HG02970 (cell line): ENCODE results near the gene CD248.

Experiments used
- ATAC-seq: cut with Tn5 transposase; IDR thresholded peaks from one replicate; pipeline ENCODE4 v1.9.1; 2021; ENCODE audit warnings: mild to moderate bottlenecking, moderate library complexity, moderate number of reproducible peaks; ENCODE audit not compliant: unreplicated experiment, low FRiP score

CD248 gene

DNA sequence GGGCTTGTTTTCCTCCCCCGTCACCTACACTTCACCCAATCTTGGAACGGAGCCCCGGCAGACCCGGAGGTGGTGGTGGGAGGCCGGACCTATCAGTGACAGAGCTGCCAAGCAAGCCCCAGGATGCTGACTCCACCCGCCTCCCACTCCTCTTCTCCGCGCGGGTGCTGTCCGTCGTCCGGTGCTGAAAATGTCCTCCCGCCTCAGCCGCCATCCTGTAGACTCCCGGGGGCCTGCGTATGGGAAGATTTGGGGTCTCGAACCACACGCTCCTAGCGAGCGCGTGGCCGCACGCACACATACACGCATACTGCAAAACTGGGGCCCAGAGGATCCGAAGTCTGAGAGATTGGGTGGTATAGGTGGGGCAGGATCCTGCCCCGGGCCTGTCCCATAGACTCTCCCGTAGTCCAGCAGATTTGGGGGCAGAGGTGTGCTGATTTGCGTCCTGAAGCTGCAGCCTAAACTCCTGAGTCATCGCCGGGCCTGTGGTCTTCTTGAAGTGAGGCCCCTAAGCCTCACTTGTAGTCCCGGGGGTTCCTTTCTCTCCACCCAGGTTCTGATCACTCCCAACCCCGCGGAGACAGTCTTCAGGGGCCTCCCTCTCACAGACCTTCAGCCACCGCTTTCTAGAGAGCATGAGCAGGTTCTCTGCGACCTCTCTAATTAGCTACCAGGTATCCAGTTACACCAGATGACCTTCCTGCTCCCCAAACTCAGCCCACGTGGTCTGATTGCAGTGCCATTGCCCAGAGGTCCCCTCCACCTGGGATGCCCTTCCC, 27.1 kb downstream of the CD248 start:
- ATAC-seq, result peak; percentile 37

DNA sequence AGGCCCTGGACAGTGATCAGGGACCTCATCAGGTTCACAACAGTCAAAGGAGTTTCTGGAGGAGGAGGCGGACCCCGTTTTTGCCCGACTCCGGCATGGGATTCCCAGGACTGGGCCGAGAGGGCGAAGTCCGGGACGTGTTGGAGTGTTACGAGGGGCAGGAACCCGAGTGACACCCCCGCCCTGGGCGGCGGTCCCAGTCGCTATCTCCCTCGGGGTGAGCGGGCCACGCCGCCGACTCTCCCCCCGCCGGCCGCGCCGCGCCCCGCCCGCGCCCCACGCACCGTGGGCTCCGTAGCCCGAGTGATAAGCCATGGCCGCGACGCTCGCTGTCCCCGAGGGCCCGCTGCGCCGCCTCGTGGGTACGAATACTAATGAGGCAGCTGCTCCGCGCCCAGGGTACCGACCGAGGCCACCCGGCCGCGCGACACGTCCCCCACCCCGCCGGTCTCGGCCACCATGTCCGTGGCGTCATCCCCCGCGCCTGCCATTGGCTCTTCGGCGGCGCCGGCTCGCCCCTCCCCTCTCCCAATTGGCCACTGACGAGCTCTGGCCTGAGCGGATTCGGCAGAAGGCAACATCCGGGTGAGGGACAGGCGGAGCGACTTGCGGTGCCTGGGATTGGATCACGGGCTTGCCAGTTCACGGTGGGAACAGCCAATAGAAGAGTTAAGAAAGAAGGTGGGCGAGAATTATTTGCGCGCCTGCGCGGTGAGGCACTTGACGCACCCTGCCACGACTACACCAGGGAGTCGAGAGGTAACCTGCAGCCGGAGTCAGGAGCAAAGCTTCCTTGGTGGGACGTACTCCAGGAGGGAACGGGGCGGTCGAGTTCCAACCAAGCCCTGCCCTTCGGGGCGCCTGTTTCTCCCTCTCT, 27.9 kb downstream of the CD248 start, which contains the start of gene YIF1A:
YIF1A (minus strand) TSS at position 473 of the 877 bp plus-strand sequence; CDS start at position 315, 158 bp downstream.
- ATAC-seq, result peak; percentile 91

DNA sequence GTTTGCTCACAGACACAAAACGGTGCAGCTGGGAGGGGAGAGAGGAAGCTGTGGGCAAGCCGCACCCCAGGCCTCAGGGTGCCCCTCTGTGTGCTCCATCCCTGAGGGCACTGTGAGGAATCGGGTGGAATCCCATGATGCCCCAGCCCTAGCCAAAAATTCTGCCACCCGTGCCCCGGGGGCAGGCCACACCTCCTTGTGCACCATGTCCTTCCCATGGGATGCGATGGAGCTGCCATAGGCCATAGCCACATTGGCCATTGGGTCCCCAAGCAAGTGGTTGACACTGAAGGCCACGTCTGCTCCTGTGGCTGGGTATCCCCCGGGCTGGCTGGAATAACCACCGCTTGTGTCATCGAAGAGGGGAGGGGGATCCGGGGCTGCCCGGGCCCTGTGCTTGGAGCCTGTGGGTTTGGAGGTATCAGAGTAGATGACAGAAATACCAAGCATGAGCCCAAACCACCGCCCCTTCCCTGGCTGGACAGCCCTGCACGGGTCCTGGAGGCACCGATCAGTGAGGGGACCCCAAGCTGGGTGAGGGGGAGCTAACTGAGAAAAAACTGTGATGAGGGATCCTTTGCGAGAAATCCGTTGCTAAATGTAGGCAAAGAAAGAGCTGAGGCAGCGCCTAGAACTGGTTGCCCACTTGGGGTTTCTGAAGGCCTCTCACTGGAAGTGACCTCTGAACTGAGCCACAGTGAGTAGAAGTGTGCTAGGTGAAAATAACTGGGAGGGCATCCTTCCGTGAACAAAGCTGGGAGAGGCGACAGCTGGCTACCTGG, 28.8 kb downstream of the CD248 start:
- no peak for ATAC-seq

DNA sequence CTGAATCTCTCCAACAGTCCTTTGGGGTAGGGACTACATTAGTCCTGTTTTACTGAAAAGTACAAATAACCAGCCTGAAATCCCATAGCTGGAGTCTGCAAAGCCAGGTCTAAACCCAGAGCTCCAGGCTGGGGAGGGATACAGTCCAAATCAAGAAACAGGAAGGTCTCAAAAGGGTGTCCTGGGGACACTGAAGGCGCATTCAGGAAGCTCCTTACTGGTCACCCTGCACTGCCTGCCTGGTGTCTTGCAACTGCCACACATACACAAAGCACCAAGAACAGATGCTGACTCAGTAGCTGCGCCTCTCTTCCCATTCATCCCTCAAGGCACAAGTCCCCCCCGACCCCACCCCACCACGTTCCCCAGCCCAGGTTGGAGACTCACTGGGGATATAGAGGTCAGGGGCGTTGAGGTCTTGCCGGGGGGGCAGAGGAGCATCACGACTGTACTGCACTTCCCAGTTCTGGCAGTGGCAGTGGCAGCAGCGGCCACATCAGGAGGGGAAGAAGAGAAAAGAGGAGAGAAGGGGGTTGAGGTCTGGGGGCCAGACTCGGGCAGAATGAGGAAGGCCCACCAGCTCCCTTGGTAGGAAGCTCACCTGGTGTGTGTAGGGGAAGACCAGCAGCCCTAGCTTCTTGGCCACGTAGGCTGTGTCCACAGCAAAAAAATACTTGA, 29.5 kb downstream of the CD248 start:
- ATAC-seq, result no peak

DNA sequence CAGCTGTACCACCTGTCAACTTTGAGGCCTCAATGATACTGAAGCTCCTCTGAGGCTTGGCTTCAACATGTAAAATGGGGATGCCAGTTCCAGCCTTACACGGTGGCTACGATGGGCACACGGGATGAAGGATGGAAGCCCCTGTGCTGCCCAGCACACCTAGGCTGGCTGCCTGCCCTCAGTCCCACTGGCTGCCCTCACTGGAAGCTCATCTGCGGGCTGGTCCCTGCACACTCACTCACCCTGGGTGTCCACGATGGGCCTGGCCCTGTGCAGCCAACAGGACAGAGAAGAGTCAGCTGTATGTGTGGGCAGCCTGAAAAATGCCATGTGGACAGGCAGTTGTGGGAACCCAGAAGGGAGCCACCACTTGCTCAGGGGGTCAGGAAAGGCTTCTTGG, 30.1 kb downstream of the CD248 start:
- no peak for ATAC-seq

DNA sequence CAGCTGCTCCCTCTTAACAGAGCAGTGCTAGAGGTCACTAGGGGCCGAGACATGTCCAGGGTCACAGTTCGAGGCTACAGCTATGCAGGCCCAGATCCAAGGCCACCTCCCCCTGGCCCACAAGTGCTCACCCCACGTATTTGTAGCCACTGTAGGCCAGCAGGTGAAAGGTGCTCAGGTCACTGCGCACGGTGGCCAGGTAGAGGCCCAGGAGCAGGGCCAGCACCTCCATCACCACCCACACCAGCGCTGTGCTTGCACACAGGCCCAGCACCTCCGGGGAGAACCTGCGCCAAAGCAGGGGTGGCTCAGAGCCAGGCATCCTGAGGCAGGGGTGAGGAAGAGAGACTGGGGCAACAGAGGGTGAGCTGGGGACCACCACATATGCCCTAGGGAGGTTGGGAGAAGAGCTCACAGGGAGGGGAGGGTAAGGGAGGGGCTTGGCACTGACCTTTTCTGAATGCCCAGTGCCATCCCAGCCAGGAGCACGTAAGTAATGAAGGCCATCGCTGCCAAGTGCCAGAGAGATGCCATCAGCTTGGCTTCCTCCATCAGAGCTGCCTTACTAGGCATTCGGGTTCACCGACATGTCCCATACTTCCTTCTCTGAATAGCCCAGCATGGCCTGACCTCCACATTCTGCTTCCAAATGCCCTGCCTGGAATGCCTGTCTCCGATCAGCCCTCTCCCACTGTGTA, 31.4 kb downstream of the CD248 start:
- ATAC-seq, result no peak

DNA sequence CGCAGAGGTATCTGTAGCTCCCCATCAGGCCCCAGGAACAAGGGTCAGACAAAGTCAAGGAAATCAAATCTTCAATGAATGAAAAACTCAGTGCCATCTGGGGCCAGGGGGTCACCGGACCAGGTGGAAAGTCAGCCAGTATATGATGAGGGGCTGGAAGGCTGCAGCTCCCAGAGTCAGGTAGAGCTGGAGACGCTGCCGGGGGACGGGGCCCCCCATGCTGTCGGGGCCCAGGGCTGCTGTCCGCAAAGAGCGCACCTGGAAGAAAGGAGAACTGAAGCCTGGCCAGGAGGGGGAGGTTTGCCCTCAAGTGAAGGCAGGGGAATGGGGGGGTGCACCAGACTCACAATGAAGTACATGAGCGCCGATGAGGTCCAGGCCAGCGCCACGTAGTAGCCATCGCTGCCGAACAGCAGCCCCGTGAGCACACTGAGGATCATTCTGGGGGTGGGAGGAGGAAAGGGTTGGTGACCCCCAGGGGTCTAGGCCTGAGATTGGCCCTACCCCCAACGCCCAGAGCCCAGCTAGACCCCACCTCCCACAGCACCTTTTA, 32.2 kb downstream of the CD248 start:
- ATAC-seq, result no peak

DNA sequence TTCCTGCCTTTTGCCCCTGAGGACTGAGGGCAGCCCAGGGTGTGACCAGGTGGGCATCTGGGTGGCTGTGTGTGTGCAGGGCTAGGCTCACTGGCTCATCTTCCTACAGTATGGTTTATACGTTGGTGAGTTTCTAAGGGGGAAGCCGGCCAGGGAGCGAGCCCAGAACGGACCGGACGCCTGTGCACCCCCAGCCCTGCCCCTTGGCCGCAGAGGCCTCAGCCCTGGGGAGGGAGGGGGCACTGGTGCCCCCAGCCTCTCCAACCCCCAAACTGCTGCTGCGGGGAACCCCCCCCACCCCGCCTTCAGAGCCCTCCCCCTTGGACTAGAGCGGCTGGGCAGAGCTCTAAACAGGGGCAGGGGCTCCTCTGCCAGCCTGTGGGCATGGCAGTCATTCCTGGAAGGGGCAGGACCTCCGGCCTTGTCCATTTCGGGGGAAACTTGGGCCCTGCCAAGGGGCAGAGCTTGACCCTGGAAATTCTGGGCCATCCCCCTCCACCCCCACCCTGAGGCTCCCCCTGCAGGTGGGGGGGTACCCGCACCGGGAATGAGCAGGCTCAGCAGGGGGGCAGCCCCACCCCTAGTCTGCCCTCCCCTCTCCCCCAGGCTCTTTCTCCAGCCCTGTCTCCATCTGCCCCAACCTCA, 33.3 kb downstream of the CD248 start:
- ATAC-seq, result no peak

DNA sequence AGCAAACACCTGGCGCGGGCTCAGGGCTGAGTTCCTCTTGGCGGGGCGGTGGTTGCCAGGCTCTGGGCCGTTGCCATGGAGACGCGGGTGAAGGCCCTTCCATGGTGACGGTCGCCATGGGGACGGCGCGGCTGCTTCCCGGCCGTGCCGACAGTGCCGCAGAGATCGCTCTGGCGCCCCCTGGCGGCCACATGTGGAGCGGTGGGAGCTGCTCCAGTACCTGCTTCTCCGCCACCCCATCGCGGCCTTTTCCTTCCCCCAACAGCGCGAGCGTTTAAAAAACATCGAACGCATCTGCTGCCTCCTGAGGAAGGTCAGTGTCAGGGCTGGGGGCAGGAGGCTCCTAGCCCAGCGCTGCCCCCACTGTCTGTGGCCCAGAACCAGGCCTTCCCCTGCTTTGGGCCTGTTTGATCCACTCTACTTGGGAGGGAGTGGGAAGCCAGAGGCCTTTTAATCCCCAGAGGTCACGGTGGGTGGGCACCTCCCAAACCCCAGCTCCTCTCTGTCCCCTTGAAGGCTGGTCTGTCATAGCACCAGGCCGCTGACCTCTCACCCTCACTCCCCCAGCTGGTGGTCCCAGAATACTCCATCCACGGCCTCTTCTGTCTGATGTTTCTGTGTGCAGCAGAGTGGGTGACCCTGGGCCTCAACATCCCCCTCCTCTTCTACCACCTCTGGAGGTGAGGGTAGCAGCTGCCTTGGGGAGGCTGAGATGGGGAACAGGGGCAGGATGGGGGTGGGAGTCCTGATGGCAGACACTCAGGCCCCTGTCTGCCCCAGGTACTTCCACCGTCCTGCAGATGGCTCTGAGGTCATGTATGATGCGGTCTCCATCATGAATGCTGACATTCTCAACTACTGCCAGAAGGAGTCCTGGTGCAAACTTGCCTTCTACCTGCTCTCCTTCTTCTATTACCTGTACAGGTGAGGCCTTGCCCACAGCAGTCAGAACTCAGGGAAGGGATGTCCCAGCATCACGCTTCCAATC, 34.1 kb downstream of the CD248 start:
- peak; percentile 63 for ATAC-seq

DNA sequence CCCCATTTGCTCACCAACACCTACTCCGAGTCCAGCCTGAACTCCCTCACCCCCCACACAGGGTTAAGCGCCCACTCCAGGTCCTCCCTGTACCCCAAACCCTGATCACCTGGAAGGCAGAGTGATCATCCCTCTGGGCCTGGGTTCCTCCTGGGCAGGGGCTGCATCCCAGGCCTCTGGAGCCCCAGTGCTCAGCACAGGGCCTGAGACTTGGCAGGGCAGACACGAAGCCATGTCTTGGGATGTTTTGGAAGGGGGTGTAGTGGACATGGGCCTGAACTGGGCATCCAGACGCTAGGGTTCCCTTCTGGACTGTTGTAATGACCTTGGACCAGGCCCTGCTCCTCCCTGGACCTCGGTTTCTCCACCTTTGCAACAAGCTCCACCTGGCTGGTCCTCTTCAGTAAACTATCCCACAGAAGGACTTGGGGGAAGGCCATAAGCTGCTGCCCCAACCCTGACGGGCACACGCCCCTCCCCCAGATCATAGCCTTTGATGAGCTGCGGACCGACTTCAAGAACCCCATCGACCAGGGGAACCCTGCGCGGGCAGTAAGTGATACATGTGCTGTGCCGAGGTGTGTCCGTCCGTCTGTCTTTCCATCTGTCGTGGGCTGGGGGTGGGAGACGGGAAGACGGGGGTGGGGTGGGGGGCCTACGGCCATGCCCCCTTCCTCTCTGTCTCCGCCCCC, 34.9 kb downstream of the CD248 start:
- ATAC-seq, result no peak

DNA sequence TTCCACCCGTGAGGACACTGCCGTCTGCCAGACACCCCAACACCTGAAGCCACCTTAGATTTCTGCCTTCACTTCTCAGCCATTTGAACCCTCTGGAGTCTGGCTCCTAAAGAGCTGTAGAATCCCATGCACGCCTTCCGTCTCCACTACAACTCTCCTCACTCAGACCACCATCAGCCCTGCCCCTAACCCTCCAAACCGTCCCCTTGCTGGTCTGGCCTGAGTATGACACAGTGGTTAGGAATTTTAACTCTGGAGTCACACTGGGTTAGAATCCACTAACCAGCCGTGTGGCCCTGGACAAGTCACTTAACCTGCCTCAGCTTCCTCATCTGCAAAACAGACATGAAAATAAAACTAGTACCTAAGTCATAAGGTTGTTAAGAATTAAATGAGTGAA, 35.8 kb downstream of the CD248 start:
- no peak for ATAC-seq

DNA sequence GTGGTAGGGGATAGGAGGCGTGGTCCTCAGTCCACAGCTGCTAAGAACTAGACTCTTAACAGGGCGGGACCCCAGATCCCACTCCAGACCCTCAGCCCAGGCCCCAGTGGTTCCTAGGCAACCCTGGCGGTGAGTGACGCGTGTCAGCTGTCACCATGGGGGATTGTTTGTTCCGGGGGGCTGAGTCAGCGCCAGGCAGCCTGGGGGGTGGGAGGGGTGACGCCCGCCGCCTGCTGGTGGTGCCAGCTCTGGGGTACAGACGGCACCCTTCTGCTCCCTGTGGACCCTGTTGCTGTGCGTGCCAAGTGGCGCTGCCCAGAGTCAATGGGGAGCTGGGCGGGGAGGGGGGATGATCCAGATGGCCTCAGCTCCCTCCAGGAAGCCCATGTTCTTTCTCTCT, 36.4 kb downstream of the CD248 start:
- ATAC-seq, result no peak

DNA sequence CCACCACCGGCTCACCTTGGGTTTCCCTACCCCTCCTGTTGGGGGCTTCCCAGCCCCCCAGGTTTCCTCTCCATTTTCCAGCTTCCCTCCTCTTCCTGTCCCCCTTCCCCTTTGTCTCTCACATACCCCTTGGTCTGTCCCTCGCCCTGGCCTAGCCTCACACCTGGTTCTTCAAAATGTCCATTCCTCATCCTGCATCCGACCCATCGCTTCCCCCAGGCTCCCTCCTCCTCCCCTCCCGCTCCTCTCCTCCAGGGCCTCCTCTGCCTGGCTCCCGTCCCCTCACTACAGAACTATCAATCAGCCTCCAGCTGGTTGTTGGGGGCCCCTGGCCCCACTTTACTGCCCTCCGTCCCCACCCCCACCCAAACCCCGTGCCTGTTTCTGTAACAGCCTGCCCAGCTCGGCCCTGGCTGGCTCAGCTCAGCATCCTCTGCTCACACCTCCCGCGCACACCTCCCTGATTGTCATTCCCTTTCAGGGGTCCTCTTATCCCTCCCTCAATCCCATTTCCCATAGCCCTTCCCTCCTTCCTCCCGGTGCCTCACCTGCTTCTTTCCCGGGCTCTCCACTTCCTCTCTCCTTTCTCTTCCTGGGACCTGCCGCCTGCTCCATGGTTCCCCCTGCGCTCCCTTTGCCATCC, 37.6 kb downstream of the CD248 start:
- no peak for ATAC-seq

DNA sequence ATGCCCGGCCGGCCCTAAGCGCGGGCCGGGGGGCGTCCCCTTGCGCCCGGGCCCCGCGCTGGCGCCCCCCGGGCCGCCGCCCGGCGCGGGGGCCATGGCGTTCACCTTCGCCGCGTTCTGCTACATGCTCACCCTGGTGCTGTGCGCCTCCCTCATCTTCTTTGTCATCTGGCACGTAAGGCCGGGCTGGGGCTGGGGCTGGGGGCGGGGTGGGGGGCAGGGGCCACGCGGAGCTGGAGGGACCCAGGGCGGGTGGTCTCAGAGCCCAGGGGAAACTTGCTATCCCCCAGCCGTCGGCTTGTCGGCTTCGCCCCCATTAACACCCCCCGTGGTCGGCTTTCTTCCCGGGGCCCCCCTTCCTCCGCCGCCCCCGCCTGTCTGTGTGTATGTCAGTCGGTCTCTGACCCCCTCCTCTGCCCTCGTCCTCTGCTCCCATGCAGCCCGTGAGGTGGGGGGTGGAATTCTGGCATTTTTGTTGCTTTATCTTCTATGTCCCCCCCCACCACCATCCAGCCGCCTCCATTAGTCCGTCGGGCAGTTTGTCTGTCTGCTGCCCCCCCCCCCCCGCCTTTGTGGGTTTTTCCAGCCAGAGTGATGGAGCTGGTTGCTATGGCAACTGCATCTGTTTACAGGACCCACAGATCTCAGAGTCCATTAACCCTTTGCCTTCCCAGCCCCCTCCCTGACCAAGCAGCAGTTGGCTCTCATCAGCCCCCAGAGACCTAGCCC, 38.3 kb downstream of the CD248 start:
- no peak for ATAC-seq

DNA sequence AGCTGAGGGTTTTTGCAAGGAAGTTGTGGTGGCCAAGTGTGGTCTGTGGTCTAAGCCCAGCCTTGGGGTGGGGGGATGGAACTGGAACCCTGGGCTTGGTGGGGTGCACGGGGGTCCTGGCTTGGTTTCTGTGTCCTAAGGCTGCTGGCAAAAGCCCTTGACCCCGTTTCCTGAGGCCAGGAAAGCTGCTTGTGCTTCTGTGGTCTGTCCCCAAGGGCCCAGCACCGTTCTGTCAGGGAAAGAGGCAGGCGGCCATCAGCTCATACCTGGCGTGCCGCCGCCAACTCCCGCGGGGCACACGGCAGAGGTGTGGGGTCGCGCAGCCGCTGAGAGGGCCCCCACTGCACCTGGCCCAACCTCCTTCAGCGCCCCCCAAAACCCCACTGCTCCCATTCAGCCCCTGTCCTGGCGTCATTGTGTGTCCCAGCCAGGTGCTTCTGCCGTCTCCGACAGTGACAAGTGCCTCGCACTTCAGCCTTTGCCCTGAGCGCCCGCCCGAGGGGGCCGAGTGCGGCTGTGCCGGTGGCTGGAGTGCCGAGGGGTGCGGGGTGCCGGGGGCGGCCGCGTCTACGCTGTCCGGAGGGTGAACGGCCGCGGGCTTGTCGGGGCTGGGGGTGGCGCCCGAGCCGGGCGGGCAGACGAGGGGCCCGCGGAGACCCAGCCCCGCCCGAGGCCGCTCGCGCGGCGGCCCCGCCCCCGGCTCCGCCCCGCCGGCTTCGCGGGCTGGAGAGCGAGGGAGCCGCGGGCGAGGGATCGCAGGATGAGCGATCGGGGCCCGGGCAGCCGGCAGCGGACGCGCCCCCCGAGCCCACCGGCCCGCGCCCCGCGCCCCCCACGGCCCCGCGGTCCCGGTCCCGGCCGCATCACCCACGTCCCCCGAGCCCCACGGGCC, 39.1 kb downstream of the CD248 start, which contains the start of gene CNIH2:
CNIH2 (plus strand) TSS at position 705 of the 892 bp plus-strand sequence. CDS start 282 bp downstream, outside the sequence.
- no peak for ATAC-seq
